CD4-positive, alpha-beta T cell treated with Interleukin-15 for 4 hours (primary cell): ENCODE measurements around the gene DNAH12.

ENCODE experiments used
- DNase-seq: peaks from one replicate; pipeline ENCODE4 v3.0.0-alpha.2; 2020; ENCODE audit warnings: low spot score

The DNAH12 gene

GRCh38 chr3:57544181-57545125 is at the start of gene DNAH12:
DNAH12 (minus strand) TSS chr3:57544344; CDS start chr3:57542870, 1,474 bp downstream.
- DNase-seq = no peak

GRCh38 chr3:57592306-57592705 is 48.2 kb upstream of the DNAH12 start:
- no peak for DNase-seq

- no peak for DNase-seq
Observed at GRCh38 chr3:57587905-57588304, 43.8 kb upstream of the DNAH12 start.

GRCh38 chr3:57586778-57587177 is 42.6 kb upstream of the DNAH12 start:
- no peak for DNase-seq

- no peak for DNase-seq
Observed at GRCh38 chr3:57583544-57583943, 39.4 kb upstream of the DNAH12 start.

- DNase-seq = peak; percentile 9
Observed at GRCh38 chr3:57582474-57583168, 38.5 kb upstream of the DNAH12 start.

- DNase-seq = no peak
Observed at GRCh38 chr3:57577801-57578200, 33.7 kb upstream of the DNAH12 start.

- DNase-seq = no peak
Observed at GRCh38 chr3:57575966-57576626, 32.0 kb upstream of the DNAH12 start.

- DNase-seq = no peak
Observed at GRCh38 chr3:57572096-57572495, 28.0 kb upstream of the DNAH12 start.

- DNase-seq = no peak
Observed at GRCh38 chr3:57570878-57571277, 26.7 kb upstream of the DNAH12 start.

GRCh38 chr3:57569859-57570450 is 25.8 kb upstream of the DNAH12 start:
- DNase-seq = no peak

- DNase-seq = no peak
Observed at GRCh38 chr3:57559526-57559925, 15.4 kb upstream of the DNAH12 start.

- peak; percentile 30 for DNase-seq
Observed at GRCh38 chr3:57557085-57557537, 13.0 kb upstream of the DNAH12 start.

GRCh38 chr3:57556459-57557084 is 12.4 kb upstream of the DNAH12 start:
- peak; percentile 19 for DNase-seq

GRCh38 chr3:57555738-57556458 is 11.8 kb upstream of the DNAH12 start, which contains the start of gene PDE12:
PDE12 (plus strand) TSS chr3:57556274; CDS start chr3:57556380, 106 bp downstream.
- DNase-seq = peak; percentile 84

GRCh38 chr3:57555306-57555705 is 11.2 kb upstream of the DNAH12 start:
- no peak for DNase-seq

- DNase-seq = no peak
Observed at GRCh38 chr3:57546616-57547015, 2.5 kb upstream of the DNAH12 start.

- DNase-seq = no peak
Observed at GRCh38 chr3:57545636-57546268, 1.6 kb upstream of the DNAH12 start.

- DNase-seq = no peak
Observed at GRCh38 chr3:57538465-57538864, 5.7 kb downstream of the DNAH12 start.

- DNase-seq = no peak
Observed at GRCh38 chr3:57530071-57530608, 14.0 kb downstream of the DNAH12 start.
